Suppressor macrophage treated with lipopolysaccharide for 4 hours (primary cell): ENCODE measurements around the gene BCL6.
A peak's percentile ranks its signal among the peaks of the same experiment; 100 is the strongest.
"Not testable (repeated sequence)": the region's sequence is repeated elsewhere in the genome, so short reads cannot be mapped to it uniquely, and the experiment has no call there.

ENCODE experiments used
- DNase-seq: peaks from one replicate; pipeline ENCODE4 v3.0.0-alpha.2; 2020

The BCL6 gene

DNA sequence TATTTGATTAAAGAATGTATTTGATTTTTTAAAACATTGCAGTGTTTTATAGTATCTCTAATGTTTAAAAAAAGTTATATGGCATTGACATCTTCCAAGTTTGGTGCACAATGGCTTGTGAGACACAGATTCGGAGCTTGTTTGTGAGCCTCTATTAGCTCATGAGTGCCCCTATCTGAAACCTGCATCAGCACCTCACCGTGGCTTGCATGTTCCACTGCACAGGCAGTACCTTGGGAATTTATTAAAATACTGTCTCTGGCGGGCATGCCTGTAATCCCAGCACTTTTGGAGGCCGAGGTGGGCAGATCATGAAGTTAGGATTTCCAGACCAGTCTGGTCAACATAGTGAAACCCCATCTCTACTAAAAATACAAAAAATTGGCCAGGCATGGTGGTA, 36.1 kb downstream of the BCL6 start:
- no peak for DNase-seq

DNA sequence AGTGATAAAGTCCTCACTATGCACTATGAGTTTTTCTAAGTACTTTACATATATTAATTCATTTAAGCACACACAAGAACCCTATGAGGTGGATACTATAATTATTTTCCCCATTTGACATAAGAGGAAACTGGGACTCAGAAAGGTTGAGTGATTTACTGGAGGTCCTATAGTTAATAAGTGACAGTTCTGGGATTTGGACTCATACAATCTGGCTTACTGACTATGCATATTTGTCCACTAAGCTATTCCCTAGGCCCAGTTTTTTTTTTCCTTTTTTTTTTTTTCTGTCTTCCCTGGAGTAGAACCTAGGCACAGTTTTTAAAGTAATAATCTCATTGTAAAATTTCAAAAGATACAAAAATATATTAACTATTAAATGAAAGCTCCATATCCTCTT, 36.6 kb downstream of the BCL6 start:
- DNase-seq: no peak

DNA sequence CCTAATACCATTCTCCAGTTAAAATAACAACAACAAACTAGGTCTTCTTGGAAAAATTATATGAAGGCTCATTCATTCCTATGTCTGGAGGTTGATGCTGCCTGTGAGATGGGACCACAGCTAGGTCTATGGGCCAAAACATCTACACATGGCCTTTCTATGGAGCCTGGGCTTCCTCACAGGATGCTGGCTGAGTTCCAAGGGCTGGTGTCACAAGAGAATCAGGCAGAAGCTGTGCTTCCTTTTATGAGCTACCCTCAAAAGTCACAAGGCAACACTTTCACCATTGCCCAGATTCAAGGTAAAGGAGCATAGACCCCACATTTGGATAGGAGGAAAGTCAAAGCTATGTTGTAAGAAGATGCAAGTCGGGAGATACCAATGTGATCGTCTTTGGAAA, 38.3 kb downstream of the BCL6 start:
- DNase-seq: peak; percentile 71

DNA sequence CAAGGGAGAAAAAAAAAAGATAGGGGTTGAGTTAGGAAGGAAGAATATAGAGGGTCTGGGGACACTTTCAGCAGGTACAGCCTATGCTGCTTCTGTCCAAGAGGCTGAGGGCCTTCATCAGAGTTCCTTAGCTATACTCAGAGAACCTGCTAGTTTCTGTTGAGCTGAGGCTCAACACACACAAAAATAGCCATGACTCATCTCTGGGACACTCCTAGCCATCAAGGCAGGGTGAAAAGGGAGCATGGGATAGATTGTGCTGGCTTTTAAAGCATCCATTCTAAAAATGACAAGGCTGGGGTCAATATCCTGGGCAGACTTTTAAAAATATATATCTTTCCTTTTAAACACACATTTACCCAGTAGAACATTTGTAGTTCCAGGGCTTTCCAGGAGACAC, 40.1 kb downstream of the BCL6 start:
- DNase-seq: no peak

DNA sequence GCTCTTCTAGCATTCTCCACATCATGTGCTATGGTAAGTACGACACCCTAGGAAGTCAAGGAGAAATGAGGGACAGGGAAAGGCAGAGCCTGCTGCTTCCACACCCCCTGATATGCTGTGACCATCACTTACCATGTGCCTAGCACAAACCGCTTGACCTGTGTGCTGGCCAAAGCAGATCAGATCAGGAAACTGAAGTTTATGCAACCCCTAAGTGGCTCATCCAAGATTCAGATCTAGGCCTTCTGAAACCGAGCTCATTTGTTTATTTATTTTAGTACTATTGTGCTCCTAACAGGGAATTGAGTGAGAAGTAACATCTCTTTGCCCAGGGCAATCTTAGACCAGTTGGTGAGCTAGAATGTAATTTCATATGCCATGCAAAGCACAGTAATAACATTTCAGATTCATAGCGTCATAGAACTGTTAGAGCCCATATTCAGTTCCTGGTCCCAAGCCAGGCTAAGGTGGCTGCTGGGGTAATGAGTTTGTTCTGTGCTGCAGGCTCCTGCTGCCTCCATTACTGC, 42.7 kb downstream of the BCL6 start, which contains the start of gene RTP2:
RTP2 (minus strand) TSS at position 51 of the 527 bp plus-strand sequence. CDS start 429 bp downstream, outside the sequence.
- no peak for DNase-seq

DNA sequence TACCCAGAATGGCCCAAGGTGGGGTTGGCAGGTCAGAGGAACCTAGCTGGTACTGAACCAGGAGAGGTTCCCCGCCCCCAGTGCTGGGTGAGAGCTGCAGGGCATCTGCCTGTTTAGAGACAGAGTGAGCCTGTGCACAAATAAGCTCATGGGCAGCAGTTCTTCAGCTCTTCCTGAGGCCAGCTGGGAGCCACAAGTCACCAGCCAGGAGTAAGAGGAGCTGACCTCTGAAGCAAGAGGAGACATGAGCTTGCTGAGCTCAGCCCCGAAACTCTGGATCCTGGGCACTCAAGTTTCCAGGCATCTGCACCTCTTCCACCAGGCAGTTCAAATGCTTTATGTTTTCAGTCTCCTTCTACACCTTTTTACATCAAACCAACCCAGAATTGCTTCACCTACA, 45.0 kb downstream of the BCL6 start:
- no peak for DNase-seq

DNA sequence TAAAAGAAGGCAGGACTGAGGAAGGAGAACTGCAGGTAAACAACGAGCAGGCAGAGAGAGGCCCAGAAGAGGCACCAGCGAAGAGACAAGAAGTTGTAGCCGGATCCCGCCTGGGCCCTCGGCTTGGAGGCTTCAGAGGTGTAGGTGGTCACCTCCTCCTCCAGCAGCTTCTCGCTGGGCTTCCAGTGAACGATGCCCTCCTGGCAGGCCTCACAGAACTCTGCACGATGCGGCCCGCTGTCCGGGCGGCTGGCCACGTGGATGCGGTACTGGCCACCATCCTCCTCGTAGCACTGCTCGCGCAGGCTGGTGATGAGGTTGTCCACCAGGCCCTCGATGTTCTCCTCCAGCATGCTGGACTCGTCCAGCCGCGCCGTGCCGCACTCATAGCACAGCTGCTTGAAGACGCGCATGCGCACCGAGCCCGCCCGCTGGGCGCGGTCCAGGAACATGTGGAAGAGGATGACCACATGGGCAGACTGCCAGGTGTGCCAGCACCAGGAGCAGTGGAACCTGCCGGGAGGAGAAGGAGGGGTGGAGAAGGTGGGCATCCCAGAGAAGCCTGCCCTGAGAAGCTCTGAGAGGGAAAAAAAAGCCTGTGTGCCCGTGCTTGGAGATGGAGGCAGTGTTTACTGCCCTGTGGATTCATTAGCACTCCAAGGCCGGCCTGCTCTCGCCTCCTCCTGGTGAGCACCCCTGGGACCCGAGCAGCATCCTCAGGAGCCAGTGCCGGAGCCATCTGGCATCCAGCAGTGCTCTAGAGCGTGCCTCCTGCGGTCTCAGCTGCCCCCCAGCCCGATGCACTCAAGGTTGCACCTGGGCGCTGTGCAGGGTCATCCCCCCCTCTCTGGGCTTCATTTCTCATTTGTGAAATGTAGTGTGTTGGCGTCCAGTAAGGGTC, 46.5 kb downstream of the BCL6 start:
- DNase-seq: no peak

DNA sequence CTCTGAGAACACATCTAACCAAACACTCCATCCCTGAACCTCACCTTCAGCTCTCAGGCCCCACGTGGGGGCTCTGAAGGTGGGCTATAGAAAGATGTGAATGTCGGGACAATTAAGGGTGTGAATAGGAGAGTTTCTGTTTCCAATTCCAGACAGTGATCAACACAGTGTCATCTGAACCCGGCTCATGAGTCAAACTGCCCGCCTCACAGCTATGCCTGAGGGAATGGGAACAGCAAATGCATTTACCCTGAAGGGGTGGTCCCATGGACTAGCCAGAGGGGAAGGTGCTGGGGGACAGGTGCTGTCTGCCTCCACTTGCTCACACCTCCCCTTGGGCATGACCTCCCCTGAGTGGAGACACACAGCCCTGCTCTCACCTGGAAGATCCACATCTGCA, 49.2 kb downstream of the BCL6 start:
- DNase-seq: no peak

DNA sequence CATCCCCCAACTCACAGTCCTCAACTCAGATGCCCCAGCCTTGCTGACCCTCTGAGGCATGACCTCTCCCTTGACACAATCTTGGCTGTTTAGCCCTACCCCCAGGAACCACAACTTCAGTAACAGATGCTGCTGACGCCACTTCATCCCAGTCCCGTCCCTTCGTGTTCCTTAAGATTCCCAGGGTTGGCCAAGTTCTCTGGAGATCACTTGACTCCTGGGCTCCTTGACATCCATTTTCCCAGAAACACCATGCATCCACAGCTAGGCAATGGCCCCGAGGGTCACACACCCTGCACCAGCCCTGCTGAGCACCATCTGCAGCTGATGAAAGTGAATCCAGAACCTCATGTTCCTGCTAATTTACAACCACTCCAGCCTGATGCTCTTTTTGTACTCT, 49.8 kb downstream of the BCL6 start:
- DNase-seq: no peak

DNA sequence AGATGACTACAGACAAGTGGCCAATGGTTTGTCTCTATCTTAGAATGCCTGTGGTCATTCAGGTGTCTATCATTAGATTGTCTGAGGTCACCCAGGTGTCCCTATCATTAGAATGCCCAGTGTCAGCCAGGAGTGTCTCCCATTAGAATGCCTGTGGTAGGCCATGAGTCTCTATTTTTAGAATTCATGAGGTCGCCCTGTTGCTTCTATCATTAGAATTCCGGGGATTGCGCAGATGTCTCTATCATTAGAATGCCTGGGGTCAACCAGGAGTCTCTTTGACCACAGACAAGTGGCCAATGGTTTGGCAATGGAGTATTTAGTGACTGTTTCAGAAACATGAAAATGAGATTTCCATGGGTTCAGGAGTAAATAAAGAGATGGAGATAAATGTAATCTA, 50.5 kb downstream of the BCL6 start:
- no peak for DNase-seq

DNA sequence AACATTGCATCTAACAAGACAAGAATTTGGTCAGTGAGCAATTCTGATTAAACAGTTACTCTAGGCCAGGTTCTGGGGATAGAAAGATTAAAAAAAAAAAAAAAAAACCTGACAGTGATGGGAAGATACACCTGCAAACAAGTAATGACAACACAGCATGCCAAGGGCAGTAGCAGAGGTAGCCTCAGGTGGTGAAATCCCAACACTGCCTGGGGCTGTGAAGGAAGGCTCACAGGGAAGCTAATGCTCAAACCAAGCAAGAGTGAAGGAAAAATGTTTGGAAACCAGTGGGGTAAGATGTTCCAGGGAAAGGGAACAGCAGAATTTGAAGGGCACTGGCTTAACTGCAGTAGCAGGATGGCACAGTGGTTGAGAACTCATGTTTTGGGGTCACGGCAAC, 51.8 kb downstream of the BCL6 start:
- no peak for DNase-seq

DNA sequence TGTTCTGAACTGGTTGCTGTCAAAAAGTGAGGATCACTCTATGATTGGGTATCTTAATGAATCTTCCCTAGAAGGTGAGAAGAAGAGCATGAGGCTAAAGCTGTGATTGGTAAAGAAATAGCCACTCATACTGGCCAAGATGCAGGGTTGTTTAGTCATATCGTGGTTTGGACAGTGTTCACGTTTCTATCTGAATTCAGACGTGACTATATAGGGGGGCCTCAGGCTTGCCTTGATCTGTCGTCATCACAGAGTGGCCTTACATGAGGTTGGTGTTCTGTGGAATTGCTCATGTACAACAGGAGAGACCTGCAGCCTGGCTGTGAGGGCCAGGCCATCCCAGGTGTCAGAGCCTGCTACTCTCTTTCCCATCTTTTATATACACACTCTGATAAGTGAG, 55.3 kb downstream of the BCL6 start:
- no peak for DNase-seq

DNA sequence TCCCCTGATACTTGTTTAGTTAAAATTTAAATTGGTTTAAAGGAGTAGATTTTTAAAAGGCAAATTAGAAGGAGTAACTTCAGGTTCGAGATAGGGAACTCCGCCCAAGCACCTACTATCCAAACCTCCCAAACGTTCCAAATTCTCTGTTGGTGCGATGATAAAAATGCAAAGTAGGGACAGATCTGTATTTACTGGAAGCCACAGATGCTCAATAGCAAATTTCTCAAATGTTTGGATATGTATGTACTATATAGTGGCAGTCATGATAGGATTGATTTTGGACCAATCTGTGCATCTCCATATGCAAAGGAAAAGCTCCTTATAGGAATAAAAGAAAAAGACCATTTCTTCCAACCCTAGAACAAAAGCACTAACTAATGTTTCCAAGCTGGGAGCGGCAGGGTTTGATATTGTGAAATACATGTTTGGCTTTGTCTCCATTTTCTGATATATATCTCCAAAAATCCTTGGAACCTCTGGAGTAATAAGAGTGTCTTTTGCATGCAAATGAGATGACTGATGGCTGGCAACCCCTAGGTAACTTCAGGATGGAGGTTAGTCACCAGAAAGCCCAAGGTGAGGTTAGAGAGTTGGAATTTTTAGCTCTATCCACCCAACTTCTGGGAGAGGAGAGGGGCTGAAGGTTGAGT, 58.5 kb downstream of the BCL6 start:
- no peak for DNase-seq

DNA sequence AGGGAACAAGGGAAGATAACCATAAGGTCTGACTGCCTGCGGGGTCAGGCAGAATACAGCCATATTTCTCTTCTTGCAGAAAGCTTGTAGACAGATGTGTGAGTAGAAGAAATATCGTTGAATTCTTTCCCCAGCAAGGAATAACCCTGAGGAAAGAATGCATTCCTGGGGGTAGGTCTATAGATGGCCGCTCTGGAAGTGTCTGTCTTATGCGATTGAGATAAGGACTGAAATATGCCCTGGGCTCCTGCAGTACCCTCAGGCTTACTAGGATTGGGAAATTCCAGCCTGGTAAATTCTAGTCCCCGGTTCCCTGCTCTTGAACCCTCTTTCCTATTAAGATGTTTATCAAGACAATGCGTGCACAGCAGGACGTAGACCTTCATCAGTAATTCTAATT, 59.3 kb downstream of the BCL6 start:
- no peak for DNase-seq

DNA sequence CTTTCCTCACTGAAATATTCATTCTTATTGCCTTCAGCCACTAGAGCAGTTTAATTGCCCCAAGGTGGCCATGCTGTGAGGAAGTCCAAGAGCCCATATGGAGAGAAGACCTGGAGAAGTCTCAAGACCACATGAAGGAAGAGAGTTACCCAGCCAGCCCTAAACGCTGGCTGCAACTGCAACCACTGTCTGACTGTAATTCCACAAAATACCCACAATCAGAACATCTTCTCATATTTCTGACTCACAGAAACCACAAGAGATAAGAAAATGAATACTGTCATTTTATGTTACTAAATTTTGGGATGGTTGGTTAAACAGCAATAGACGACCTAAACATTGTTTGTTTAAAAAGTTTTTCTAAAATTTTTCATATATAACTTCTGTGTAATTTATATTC, 60.4 kb downstream of the BCL6 start:
- no peak for DNase-seq

DNA sequence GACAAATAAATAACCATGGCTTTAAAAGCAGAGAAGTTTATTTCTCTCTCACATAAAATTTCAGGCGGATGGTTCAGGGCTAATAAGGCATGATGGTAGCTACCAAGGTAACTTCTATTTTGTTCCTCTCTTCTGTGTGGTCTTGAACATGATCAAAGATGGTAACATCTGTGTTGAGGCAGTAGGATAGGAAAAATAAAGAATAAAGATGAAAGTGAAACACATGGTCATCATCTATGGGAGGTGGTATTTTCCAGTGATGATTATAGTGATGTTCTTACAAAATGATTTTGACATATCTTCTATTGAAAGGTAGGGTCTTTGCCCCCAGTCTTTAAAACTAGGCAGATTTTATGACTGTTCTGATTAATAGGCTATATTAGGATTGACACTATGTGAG, 60.8 kb downstream of the BCL6 start:
- no peak for DNase-seq

DNA sequence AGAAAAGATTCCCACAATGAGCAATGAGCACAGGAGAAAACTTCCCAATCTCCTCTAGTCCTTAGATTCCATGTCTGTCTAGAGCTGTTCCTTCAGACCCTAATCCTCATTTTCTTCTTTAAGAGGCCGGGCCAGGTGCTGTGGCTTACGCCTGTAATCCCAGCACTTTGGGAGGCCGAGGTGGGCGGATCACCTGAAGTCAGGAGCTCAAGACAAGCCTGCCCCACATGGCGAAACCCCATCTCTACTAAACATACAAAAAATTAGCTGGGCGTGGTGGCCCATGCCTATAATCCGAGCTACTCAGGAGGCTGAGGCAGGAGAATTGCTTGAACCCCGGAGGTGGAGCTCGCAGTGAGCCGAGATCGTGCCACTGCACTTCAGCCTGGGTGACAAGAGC, 63.5 kb downstream of the BCL6 start:
- DNase-seq: not testable (repeated sequence)

DNA sequence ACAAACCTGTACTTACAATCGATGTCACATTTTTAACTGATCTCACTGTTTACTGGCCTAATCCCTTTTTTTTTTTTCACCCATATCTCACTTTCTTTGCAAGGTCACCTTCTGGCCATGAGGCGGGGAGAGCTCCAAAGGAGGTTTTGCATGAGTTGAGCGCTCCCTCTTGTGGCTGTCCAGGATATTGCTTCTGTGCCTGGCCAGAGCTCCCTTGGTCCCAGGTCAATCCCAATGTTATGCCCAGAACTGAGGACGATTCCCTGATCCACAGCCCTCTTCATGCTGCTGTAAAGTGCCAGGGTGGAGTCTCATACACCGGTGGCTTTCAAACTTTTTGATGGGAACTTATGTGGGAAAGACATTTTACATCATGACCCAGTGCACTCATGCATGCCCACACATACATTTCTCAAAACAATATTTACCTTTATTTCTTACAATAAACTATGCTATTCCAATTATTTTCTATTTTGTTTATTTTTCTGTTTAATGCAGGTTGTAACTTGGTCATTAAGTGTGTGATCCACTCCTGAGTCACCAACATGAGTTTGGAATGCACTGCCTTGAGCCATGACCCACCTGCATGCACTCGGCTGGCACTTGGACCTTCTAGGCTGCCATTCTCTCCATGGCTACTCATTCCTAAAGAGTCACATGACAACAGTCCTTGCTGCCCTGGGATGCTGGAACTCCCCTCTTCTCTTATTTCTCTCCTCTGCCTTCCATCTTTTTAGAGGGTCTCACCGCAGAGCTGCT, 65.5 kb downstream of the BCL6 start:
- peak; percentile 81 for DNase-seq

DNA sequence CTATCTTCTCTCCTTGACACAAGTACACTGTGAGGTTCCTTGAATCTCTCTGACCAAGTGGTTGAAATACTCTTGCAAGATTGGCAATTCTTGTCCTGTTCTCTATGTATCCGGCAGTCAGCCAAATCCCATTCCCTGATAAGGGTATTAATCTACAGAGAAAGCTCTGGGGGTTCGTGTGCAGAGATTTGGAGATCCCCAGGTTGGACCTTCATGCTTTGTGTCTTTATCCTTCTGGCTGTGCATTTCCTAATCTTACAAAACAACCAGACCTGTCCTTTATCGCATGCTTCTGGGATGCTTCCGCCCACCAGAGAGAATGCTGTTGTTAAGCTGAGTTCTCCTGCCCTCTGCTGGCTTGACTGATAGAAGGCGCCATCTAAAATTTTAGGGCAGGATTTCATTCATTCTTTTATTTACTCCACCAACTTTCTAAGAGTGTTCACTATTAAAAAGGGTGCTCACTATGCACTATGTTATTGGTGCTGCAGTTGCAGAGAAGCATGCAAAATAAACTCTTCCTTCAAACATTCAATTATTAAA, 66.5 kb downstream of the BCL6 start:
- peak; percentile 65 for DNase-seq

DNA sequence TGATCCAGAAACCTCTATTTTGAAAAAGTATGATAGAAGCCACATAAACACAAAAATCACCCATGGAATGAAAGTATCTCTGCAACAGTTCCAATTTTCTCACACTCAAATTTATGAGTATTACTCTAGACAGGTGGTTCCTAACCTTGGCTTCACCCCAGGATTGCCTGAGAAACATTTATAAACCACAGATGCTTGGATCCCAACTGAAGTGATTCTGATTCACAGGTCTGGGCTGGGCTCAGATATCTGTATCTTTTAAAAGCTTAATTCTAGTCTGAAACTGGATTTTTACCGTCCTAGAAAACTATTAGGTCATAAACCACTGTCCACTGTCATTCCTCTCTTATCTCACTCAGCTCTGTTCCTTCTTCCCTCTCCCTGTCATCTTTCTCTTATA, 67.7 kb downstream of the BCL6 start:
- no peak for DNase-seq

DNA sequence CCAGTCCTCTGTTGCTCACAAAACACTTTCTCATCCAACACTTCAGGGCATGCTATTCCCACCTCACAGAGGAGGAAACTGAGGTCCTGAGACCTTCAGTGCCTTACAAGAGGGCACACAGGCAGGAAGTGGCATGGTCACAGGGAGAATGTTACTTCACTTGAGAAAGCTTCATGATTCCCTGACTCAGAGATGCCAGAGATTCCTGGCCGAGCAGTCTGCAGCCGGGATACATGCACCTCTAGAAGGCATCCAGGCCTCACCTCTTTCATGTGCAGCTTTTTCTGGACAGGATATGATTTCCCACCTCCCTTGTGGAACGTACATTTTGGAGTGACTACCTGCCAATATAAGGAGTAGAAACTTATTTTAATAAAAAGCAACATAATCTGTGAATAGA, 72.3 kb downstream of the BCL6 start:
- no peak for DNase-seq
